ENCODE measurements around the gene CDC42BPA. TPM values are rescaled to one million over a fixed set of nuclear protein-coding genes. Genes with fewer than 3 reads are reported as not detected.

The CDC42BPA gene
- total and polyA plus RNA-seq, 9 of the 15 experiments (the other 6 are each of a cell fraction or from before 2014, with no cell fraction given), result 8.0 to 77.5 (median 52.1) TPM

DNA sequence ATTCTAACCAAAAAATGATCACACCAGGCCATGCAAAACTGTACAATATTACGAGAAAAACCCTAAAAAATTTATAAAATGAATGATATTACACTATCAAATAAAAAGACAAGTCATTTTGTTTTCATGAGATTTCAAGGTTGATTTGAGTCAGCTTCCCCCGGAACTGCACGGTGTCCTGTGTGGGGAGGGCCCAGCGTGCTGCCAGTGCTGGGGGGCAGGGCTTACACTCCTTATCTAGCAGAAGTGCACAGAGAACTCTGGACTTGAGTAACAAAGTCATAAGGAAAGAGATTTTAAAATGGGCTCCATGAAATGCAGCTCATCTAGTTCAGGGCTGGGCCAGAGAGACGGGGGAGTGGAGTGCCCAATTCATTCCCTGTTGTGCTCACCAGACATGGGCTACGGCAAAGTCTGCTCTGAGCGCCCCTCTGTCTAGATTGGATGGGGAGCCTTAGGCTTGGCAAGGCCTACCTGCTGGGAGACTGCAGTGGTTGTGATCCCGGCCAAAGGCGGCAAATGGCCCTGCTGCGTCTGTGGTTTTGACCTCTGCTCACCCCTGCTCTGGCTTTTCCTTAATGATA lies 328.1 kb downstream of the CDC42BPA start (continued):
- TF ChIP-seq, protein P1, sequence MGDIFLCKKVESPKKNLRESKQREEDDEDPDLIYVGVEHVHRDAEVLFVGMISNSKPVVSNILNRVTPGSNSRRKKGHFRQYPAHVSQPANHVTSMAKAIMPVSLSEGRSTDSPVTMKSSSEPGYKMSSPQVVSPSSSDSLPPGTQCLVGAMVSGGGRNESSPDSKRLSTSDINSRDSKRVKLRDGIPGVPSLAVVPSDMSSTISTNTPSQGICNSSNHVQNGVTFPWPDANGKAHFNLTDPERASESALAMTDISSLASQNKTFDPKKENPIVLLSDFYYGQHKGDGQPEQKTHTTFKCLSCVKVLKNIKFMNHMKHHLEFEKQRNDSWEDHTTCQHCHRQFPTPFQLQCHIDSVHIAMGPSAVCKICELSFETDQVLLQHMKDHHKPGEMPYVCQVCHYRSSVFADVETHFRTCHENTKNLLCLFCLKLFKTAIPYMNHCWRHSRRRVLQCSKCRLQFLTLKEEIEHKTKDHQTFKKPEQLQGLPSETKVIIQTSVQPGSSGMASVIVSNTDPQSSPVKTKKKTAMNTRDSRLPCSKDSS (IDR thresholded peaks at IDR 0.05; ENCODE audit: low read depth, partially characterized antibody), result no peak
- TF ChIP-seq SRSF7 (optimal IDR thresholded peaks at IDR 0.05; ENCODE audit: low read depth, low read length), result no peak
- TF ChIP-seq, protein P2, sequence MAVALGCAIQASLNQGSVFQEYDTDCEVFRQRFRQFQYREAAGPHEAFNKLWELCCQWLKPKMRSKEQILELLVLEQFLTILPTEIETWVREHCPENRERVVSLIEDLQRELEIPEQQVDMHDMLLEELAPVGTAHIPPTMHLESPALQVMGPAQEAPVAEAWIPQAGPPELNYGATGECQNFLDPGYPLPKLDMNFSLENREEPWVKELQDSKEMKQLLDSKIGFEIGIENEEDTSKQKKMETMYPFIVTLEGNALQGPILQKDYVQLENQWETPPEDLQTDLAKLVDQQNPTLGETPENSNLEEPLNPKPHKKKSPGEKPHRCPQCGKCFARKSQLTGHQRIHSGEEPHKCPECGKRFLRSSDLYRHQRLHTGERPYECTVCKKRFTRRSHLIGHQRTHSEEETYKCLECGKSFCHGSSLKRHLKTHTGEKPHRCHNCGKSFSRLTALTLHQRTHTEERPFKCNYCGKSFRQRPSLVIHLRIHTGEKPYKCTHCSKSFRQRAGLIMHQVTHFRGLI (CRISPR knock-in tag; IDR thresholded peaks at IDR 0.05), result no peak
- peak; percentile 65 for TF ChIP-seq ETV1 (tag; conservative IDR thresholded peaks at IDR 0.05; ENCODE audit: low read depth)
- TF ChIP-seq RBM22 (IDR thresholded peaks at IDR 0.05; ENCODE audit: low read depth, low read length, poor library complexity, severe bottlenecking), result no peak
- TF ChIP-seq, protein P3, sequence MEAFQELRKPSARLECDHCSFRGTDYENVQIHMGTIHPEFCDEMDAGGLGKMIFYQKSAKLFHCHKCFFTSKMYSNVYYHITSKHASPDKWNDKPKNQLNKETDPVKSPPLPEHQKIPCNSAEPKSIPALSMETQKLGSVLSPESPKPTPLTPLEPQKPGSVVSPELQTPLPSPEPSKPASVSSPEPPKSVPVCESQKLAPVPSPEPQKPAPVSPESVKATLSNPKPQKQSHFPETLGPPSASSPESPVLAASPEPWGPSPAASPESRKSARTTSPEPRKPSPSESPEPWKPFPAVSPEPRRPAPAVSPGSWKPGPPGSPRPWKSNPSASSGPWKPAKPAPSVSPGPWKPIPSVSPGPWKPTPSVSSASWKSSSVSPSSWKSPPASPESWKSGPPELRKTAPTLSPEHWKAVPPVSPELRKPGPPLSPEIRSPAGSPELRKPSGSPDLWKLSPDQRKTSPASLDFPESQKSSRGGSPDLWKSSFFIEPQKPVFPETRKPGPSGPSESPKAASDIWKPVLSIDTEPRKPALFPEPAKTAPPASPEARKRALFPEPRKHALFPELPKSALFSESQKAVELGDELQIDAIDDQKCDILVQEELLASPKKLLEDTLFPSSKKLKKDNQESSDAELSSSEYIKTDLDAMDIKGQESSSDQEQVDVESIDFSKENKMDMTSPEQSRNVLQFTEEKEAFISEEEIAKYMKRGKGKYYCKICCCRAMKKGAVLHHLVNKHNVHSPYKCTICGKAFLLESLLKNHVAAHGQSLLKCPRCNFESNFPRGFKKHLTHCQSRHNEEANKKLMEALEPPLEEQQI (IDR thresholded peaks at IDR 0.05), result no peak
- TF ChIP-seq ZNF140 (CRISPR knock-in tag; IDR thresholded peaks at IDR 0.05), result no peak
- no peak for TF ChIP-seq TBL1XR1 (IDR thresholded peaks at IDR 0.05; ENCODE audit: low read length in 2 of 2)
- no peak for TF ChIP-seq ILF3 (IDR thresholded peaks at IDR 0.05; ENCODE audit: borderline replicate concordance)
- TF ChIP-seq NR2F6 (CRISPR knock-in tag; IDR thresholded peaks at IDR 0.05), result no peak
- no peak for TF ChIP-seq GABPB1 (CRISPR knock-in tag; IDR thresholded peaks at IDR 0.05)
- TF ChIP-seq RBM17 (IDR thresholded peaks at IDR 0.05; ENCODE audit: borderline replicate concordance, low read depth, low read length), result no peak
- TF ChIP-seq, protein P4, sequence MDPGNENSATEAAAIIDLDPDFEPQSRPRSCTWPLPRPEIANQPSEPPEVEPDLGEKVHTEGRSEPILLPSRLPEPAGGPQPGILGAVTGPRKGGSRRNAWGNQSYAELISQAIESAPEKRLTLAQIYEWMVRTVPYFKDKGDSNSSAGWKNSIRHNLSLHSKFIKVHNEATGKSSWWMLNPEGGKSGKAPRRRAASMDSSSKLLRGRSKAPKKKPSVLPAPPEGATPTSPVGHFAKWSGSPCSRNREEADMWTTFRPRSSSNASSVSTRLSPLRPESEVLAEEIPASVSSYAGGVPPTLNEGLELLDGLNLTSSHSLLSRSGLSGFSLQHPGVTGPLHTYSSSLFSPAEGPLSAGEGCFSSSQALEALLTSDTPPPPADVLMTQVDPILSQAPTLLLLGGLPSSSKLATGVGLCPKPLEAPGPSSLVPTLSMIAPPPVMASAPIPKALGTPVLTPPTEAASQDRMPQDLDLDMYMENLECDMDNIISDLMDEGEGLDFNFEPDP (CRISPR knock-in tag; IDR thresholded peaks at IDR 0.05), result no peak
- TF ChIP-seq ZNF282 (CRISPR knock-in tag; IDR thresholded peaks at IDR 0.05), result no peak
- TF ChIP-seq ZNF764 (CRISPR knock-in tag; IDR thresholded peaks at IDR 0.05; ENCODE audit: low read depth), result no peak
- TF ChIP-seq, protein P5, sequence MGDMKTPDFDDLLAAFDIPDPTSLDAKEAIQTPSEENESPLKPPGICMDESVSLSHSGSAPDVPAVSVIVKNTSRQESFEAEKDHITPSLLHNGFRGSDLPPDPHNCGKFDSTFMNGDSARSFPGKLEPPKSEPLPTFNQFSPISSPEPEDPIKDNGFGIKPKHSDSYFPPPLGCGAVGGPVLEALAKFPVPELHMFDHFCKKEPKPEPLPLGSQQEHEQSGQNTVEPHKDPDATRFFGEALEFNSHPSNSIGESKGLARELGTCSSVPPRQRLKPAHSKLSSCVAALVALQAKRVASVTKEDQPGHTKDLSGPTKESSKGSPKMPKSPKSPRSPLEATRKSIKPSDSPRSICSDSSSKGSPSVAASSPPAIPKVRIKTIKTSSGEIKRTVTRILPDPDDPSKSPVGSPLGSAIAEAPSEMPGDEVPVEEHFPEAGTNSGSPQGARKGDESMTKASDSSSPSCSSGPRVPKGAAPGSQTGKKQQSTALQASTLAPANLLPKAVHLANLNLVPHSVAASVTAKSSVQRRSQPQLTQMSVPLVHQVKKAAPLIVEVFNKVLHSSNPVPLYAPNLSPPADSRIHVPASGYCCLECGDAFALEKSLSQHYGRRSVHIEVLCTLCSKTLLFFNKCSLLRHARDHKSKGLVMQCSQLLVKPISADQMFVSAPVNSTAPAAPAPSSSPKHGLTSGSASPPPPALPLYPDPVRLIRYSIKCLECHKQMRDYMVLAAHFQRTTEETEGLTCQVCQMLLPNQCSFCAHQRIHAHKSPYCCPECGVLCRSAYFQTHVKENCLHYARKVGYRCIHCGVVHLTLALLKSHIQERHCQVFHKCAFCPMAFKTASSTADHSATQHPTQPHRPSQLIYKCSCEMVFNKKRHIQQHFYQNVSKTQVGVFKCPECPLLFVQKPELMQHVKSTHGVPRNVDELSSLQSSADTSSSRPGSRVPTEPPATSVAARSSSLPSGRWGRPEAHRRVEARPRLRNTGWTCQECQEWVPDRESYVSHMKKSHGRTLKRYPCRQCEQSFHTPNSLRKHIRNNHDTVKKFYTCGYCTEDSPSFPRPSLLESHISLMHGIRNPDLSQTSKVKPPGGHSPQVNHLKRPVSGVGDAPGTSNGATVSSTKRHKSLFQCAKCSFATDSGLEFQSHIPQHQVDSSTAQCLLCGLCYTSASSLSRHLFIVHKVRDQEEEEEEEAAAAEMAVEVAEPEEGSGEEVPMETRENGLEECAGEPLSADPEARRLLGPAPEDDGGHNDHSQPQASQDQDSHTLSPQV (IDR thresholded peaks at IDR 0.05), result peak; percentile 91
